ENCODE measurements around the gene ZNF814. TPM values are rescaled to one million over a fixed set of nuclear protein-coding genes. Genes with fewer than 3 reads are reported as not detected.

Gene ZNF814
- total RNA-seq, 2 donors from 2014 or later: 6.5 to 30.7 TPM

DNA sequence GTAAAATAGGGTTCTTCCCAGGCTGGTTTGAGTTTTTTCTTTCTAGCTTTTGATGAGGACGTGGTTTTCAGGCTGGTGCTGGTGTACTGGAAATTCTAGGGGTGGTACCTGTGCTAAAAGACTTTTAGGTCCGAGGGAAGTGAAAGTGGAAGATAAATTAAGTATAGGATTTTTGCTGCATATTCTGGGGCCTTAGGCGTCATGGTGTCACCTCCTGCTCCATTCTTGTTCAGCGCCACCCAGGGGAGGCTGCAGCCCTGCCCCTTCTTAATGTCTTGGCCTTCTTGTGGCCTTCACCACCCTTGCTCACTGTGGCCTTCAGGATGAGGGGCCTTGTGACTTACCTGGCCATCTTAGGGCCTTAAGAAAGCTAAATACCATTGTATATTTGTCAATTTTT lies 86.6 kb downstream of the ZNF814 start:
- WGBS, 2 donors: 87 to 92% methylated on average over 4 of the region's 4 CpGs
- intact Hi-C loops (cut with DNase I): no loop called here
- ATAC-seq (no peak), DNase-seq (no peak)
- TF ChIP-seq, protein P1, sequence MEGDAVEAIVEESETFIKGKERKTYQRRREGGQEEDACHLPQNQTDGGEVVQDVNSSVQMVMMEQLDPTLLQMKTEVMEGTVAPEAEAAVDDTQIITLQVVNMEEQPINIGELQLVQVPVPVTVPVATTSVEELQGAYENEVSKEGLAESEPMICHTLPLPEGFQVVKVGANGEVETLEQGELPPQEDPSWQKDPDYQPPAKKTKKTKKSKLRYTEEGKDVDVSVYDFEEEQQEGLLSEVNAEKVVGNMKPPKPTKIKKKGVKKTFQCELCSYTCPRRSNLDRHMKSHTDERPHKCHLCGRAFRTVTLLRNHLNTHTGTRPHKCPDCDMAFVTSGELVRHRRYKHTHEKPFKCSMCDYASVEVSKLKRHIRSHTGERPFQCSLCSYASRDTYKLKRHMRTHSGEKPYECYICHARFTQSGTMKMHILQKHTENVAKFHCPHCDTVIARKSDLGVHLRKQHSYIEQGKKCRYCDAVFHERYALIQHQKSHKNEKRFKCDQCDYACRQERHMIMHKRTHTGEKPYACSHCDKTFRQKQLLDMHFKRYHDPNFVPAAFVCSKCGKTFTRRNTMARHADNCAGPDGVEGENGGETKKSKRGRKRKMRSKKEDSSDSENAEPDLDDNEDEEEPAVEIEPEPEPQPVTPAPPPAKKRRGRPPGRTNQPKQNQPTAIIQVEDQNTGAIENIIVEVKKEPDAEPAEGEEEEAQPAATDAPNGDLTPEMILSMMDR (IDR thresholded peaks at IDR 0.05): no peak
- TF ChIP-seq POLR2A (IDR thresholded peaks at IDR 0.05): no peak
- no peaks in the 10 kb centered on the region for H3K9me3 ChIP-seq
- H3K27ac ChIP-seq: no peak overlapping the region
- H3K36me3 ChIP-seq (replicated peaks in 1 of 2; ENCODE audit: insufficient read depth in 1 of 2, low read depth in 2 of 2): no peaks in the 10 kb centered on the region
- peaks cover 15% of the 10 kb centered on the region for H3K4me1 ChIP-seq
- no peak overlapping the region for H3K4me3 ChIP-seq
- H3K27me3 ChIP-seq: no peaks in the 10 kb centered on the region

DNA sequence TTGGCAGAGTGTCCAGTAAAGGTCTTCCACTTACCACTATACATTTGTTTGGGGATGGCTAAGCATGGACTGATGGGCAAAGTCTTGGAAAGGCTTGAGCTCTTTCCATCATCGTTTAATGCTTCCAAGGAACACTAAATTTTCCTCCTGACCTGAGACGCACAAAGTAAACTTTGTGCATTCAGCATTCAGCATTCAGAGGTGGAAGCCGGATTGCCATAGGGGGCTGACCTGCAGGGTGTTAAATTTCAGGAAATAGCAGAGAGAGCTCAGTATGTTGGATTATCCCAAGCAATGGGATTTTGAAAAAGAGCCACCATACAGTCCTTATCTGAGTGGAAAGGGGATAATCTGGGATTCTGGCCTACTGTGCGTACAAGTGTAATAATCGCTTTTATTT lies 88.1 kb downstream of the ZNF814 start:
- H3K4me3 ChIP-seq: no peak overlapping the region
- no peaks in the 10 kb centered on the region for H3K9me3 ChIP-seq
- intact Hi-C loops (cut with DNase I): no loop called here
- no peaks in the 10 kb centered on the region for H3K27me3 ChIP-seq
- ATAC-seq (no peak), DNase-seq (no peak)
- H3K36me3 ChIP-seq (replicated peaks in 1 of 2; ENCODE audit: insufficient read depth in 1 of 2, low read depth in 2 of 2): no peaks in the 10 kb centered on the region
- no peak for TF ChIP-seq POLR2A (IDR thresholded peaks at IDR 0.05)
- TF ChIP-seq, protein P1 (IDR thresholded peaks at IDR 0.05): no peak
- H3K4me1 ChIP-seq: peaks cover 9% of the 10 kb centered on the region
- no peak overlapping the region for H3K27ac ChIP-seq
- 77 to 92% methylated on average over 5 of the region's 5 CpGs for WGBS, 2 donors

Other genes with a start within 250 kb of the ZNF814 start
- gene ZSCAN4, start 220.1 kb downstream of the ZNF814 start, total RNA-seq: not detected
- gene ZNF551, start 207.1 kb downstream of the ZNF814 start, total RNA-seq: 1 to 10 TPM; 2.3 to 2.9 TPM
- gene ZNF154, start 179.8 kb downstream of the ZNF814 start, total RNA-seq: 1 to 10 TPM; 2.1 to 2.6 TPM
- 1 to 10 TPM; 2.1 to 3.3 TPM for gene ZNF671, start 161.4 kb downstream of the ZNF814 start, total RNA-seq
- 1 to 10 TPM; 4.3 to 8.8 TPM for gene ZNF776, start 142.2 kb downstream of the ZNF814 start, total RNA-seq
- 10 to 100 TPM in 1 of 2 donors, 1 to 10 TPM in 1; 4.2 to 33.6 TPM for gene ZNF586, start 119.4 kb downstream of the ZNF814 start, total RNA-seq
- 10 to 100 TPM in 1 of 2 donors, 1 to 10 TPM in 1; 9.6 to 71.5 TPM for gene ZNF552, start 74.1 kb downstream of the ZNF814 start, total RNA-seq
- 10 to 100 TPM; 18.7 to 36.6 TPM for gene ZNF587B, start 58.7 kb downstream of the ZNF814 start, total RNA-seq
- gene ZNF587, start 39.2 kb downstream of the ZNF814 start, total RNA-seq: 10 to 100 TPM; 13.7 to 20.1 TPM
- gene ZNF417, start 27.6 kb upstream of the ZNF814 start, total RNA-seq: 1 to 10 TPM; 7.3 to 7.6 TPM
- 10 to 100 TPM in 1 of 2 donors, 1 to 10 TPM in 1; 2.6 to 15.3 TPM for gene ZNF418, start 46.4 kb upstream of the ZNF814 start, total RNA-seq
- 1 to 10 TPM; 3.6 to 6.9 TPM for gene ZNF256, start 58.7 kb upstream of the ZNF814 start, total RNA-seq
- gene C19orf18, start 85.5 kb upstream of the ZNF814 start, total RNA-seq: 1 to 10 TPM in 1 of 2 donors, not detected in 1; 1.3 TPM
- 10 to 100 TPM; 11.7 to 21.4 TPM for gene ZNF606, start 113.8 kb upstream of the ZNF814 start, total RNA-seq
- not detected for gene ZSCAN1, start 145.0 kb upstream of the ZNF814 start, total RNA-seq
- 1 to 10 TPM; 3.9 to 4.9 TPM for gene ZNF135, start 170.2 kb upstream of the ZNF814 start, total RNA-seq
- gene ZSCAN18, start 209.2 kb upstream of the ZNF814 start, total RNA-seq: 10 to 100 TPM; 37.4 to 43.2 TPM